ENCODE data around the gene BBS9.
A peak's percentile ranks its signal among the peaks of the same experiment; 100 is the strongest.
"Not testable (repeated sequence)": the region's sequence is repeated elsewhere in the genome, so short reads cannot be mapped to it uniquely, and the experiment has no call there.

Gene BBS9

DNA sequence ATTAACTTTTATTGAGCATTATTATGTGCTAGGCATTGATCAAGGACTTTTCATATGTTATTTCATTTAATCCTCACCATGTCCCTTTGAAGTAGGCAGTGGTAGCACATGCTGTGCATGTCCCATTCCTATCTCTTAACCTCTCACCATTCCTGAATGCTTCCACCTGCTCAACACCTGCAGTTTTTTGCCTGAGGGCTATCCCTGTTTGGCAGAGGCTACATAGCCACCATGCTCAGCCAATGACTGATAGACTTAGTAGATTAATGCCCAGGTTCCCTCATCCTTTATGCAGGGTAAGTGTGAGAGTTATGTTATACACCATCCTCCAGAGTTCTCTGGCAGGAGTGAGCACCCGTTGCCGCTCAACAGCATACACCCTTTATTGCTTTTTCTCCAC, 387.8 kb downstream of the BBS9 start:
- H3K27ac ChIP-seq, result no peak overlapping the region
- TF ChIP-seq, protein P1, sequence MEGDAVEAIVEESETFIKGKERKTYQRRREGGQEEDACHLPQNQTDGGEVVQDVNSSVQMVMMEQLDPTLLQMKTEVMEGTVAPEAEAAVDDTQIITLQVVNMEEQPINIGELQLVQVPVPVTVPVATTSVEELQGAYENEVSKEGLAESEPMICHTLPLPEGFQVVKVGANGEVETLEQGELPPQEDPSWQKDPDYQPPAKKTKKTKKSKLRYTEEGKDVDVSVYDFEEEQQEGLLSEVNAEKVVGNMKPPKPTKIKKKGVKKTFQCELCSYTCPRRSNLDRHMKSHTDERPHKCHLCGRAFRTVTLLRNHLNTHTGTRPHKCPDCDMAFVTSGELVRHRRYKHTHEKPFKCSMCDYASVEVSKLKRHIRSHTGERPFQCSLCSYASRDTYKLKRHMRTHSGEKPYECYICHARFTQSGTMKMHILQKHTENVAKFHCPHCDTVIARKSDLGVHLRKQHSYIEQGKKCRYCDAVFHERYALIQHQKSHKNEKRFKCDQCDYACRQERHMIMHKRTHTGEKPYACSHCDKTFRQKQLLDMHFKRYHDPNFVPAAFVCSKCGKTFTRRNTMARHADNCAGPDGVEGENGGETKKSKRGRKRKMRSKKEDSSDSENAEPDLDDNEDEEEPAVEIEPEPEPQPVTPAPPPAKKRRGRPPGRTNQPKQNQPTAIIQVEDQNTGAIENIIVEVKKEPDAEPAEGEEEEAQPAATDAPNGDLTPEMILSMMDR (conservative IDR thresholded peaks at IDR 0.05), result no peak
- TF ChIP-seq ZFX (IDR thresholded peaks at IDR 0.05), result no peak

DNA sequence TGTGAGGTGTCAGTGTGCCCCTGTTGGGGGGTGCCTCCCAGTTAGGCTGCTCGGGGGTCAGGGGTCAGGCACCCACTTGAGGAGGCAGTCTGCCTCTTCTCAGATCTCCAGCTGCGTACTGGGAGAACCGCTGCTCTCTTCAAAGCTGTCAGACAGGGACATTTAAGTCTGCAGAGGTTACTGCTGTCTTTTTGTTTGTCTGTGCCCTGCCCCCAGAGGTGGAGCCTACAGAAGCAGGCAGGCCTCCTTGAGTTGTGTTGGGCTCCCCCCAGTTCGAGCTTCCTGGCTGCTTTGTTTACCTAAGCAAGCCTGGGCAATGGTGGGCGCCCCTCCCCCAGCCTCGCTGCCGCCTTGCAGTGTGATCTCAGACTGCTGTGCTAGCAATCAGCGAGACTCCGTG, 397.6 kb downstream of the BBS9 start:
- not testable (repeated sequence) for H3K27ac ChIP-seq

DNA sequence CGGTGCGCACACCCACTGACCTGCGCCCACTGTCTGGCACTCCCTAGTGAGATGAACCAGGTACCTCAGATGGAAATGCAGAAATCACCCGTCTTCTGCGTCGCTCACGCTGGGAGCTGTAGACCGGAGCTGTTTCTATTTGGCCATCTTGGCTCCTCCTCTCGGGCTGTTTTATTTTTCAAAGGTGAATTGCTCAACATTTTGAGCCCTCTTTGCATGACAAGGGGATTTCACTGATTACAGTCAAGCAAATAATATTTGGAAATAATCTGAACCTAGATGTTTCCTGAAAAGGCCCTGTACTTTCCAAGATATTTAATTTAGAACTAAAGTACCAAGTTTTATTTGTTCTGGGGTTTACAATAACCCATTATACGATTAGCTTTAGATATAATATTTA, 398.2 kb downstream of the BBS9 start:
- not testable (repeated sequence) for H3K27ac ChIP-seq

DNA sequence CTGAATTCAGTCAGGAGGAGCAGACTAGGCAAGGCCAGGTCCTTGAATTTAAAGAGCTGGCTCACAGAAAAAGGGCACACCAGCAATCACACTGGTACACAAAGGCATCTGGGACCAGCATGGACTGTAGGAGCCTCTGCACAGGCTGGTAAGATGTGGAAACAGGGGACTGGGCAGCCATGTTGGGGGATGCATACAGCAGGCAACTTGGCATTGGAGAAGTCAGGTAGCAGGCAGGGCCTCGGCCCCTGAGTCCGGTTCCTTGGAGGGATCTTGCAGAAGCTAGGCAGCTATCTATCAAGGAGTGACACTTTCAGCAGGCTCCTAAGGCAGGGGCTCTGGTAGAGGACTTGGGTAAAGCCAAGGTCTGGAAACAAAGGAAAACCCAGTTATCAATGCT, 399.7 kb downstream of the BBS9 start:
- H3K27ac ChIP-seq, result no peak overlapping the region
- TF ChIP-seq ZFX (IDR thresholded peaks at IDR 0.05), result no peak
- TF ChIP-seq, protein P1 (conservative IDR thresholded peaks at IDR 0.05), result no peak

DNA sequence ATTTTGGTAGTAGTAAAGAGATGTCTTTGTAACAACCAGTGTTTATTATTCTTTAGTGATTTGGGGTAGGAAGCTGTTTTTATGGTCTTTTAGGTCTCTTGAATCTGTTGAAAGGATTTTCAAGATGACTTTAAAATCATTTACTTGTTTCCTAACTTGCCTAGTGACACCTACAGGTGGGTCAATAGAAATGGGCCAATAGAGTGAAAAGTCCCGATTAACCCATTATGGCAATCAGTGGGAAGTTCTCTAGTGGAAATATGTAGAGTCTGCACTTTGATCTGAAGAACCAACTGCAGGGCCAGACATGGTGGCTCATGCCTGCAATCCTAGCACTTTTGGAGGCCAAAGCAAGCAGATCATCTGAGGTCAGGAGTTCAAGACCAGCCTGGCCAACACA, 401.3 kb downstream of the BBS9 start:
- no peak for TF ChIP-seq ZFX (IDR thresholded peaks at IDR 0.05)
- TF ChIP-seq, protein P1 (conservative IDR thresholded peaks at IDR 0.05), result peak; percentile 19
- no peak overlapping the region for H3K27ac ChIP-seq

DNA sequence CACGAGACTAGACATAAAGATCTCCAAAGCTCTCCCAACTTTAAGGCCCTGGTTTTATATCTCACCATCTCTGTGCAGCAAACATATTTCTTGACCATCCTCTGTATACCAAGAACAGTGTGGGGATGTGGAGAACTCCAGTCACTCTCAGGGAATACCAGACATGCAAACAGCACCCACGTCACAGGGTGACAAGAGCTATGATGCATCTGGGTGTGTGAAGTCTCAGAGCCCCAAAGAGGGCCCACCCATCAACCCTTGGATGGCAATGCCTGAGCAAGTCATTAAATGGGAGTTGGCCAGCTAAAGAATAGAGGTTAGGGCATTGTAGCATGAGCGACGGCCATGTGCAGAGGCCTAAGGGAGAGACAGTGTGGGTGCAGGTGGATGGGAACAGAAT, 402.5 kb downstream of the BBS9 start:
- H3K27ac ChIP-seq, result no peak overlapping the region
- no peak for TF ChIP-seq ZFX (IDR thresholded peaks at IDR 0.05)
- TF ChIP-seq, protein P1 (conservative IDR thresholded peaks at IDR 0.05), result no peak

DNA sequence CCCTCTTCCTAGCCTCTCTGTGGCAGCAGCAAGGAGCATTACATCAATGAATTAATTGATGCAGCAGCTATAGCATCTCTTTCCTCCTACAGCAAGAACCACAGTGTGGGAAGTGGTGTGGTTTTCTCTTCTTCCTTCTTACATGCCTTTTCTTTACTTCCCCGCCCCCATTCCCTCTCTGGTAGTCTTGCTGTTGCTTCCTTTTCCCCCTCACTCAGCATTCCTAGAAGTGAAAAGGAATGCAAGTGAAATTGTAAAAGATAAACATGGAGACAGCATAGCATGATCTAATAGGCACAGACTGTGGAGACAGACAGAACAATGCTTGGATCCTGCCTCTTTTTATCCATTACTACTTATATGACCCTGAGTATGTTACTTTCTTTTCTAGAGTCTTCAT, 405.5 kb downstream of the BBS9 start:
- TF ChIP-seq ZFX (IDR thresholded peaks at IDR 0.05), result no peak
- TF ChIP-seq, protein P1 (conservative IDR thresholded peaks at IDR 0.05), result no peak
- no peak overlapping the region for H3K27ac ChIP-seq

DNA sequence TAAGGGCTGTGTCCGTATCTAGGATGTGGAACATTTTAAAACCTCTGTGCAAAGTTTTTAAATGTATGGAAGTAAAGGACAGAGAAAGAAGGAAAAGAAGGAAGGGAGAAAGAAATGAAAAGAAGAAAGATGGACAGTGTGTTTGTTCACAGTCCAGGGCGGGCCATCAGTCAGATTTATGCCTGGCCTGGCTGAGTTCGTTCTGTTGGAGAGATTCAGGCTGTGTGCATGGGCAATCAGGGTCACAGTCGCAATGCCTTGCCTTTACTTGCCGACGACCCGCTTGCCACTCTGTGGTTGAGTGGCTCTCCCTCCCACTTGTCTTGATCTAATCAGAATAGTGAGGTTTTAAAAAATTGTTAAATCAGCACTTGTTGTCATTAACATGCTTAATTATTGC, 406.6 kb downstream of the BBS9 start:
- H3K27ac ChIP-seq, result no peak overlapping the region
- TF ChIP-seq ZFX (IDR thresholded peaks at IDR 0.05), result no peak
- TF ChIP-seq, protein P1 (conservative IDR thresholded peaks at IDR 0.05), result no peak

Data from C4-2B (cell line).